ENCODE results near the gene MRPS6.
A peak's percentile ranks its signal among the peaks of the same experiment; 100 is the strongest.

MRPS6 gene

GRCh38 chr21:34129901-34130715 lies 56.7 kb downstream of the MRPS6 start:
- Histone ChIP-seq H3K9me3 (no peaks in the 10 kb centered on the region), H3K27ac (no peak overlapping the region), H3K27me3 (no peaks in the 10 kb centered on the region), H3K36me3 (peaks cover 18% of the 10 kb centered on the region), H3K4me1 (ENCODE audit: control insufficient read depth in 1 of 2, insufficient read depth in 1 of 2, low read depth in 1 of 2, low read length in 1 of 2) (peaks cover 22 to 23% of the 10 kb centered on the region in 2 experiments), H3K4me3 (ENCODE audit: low read depth in 1 of 2, low read length in 1 of 2) (no peak overlapping the region)
- TF ChIP-seq CTCF (IDR thresholded peaks at IDR 0.05): no peak

- H3K4me1 ChIP-seq (ENCODE audit: control insufficient read depth in 1 of 2, insufficient read depth in 1 of 2, low read depth in 1 of 2, low read length in 1 of 2): peaks cover 22 to 23% of the 10 kb centered on the region in 2 experiments
- no peaks in the 10 kb centered on the region for H3K27me3 ChIP-seq
- TF ChIP-seq CTCF (IDR thresholded peaks at IDR 0.05): no peak
- peaks cover 14% of the 10 kb centered on the region for H3K36me3 ChIP-seq
- no peak overlapping the region for H3K4me3 ChIP-seq (ENCODE audit: low read depth in 1 of 2, low read length in 1 of 2)
- H3K27ac ChIP-seq: no peak overlapping the region
- no peaks in the 10 kb centered on the region for H3K9me3 ChIP-seq
These were observed 57.3 kb downstream of the MRPS6 start for GRCh38 chr21:34130716-34130985.

GRCh38 chr21:34131586-34131985 lies 58.2 kb downstream of the MRPS6 start:
- Histone ChIP-seq H3K27ac (no peak overlapping the region), H3K36me3 (peaks cover 4% of the 10 kb centered on the region), H3K4me3 (ENCODE audit: low read depth in 1 of 2, low read length in 1 of 2) (no peak overlapping the region), H3K9me3 (no peaks in the 10 kb centered on the region), H3K27me3 (no peaks in the 10 kb centered on the region), H3K4me1 (ENCODE audit: control insufficient read depth in 1 of 2, insufficient read depth in 1 of 2, low read depth in 1 of 2, low read length in 1 of 2) (peaks cover 22 to 23% of the 10 kb centered on the region in 2 experiments)
- no peak for TF ChIP-seq CTCF (IDR thresholded peaks at IDR 0.05)

- Histone ChIP-seq H3K27ac (peak overlapping the region; percentile 76), H3K36me3 (no peaks in the 10 kb centered on the region), H3K27me3 (no peaks in the 10 kb centered on the region), H3K4me3 (ENCODE audit: low read depth in 1 of 2, low read length in 1 of 2) (no peak overlapping the region), H3K9me3 (no peaks in the 10 kb centered on the region), H3K4me1 (ENCODE audit: control insufficient read depth in 1 of 2, insufficient read depth in 1 of 2, low read depth in 1 of 2, low read length in 1 of 2) (peaks cover 22 to 23% of the 10 kb centered on the region in 2 experiments)
- TF ChIP-seq CTCF (IDR thresholded peaks at IDR 0.05): no peak
These were observed 58.8 kb downstream of the MRPS6 start for GRCh38 chr21:34132202-34132601.

GRCh38 chr21:34132926-34133325 lies 59.5 kb downstream of the MRPS6 start:
- Histone ChIP-seq H3K9me3 (no peaks in the 10 kb centered on the region), H3K36me3 (no peaks in the 10 kb centered on the region), H3K4me1 (ENCODE audit: control insufficient read depth in 1 of 2, insufficient read depth in 1 of 2, low read depth in 1 of 2, low read length in 1 of 2) (peaks cover 22 to 23% of the 10 kb centered on the region in 2 experiments), H3K27ac (peak overlapping the region; percentile 76), H3K27me3 (no peaks in the 10 kb centered on the region), H3K4me3 (ENCODE audit: low read depth in 1 of 2, low read length in 1 of 2) (peak overlapping the region in 1 of 2 experiments; percentile 14)
- TF ChIP-seq CTCF (IDR thresholded peaks at IDR 0.05): no peak

Data from neutrophil (primary cell).